Measurements from ENCODE around the gene FAM156B. TPM values are rescaled to one million over a fixed set of nuclear protein-coding genes. Genes with fewer than 3 reads are reported as not detected.
"Not testable (repeated sequence)": the region's sequence is repeated elsewhere in the genome, so short reads cannot be mapped to it uniquely, and the experiment has no call there.

Gene FAM156B
- total RNA-seq, 2 donors from 2014 or later: 12.1 to 12.6 TPM

GRCh38 chrX:52909313-52909969, 12.3 kb downstream of the FAM156B start:
- ATAC-seq; intact Hi-C loops (cut with DNase I); DNase-seq: not testable (repeated sequence)

- ATAC-seq; intact Hi-C loops (cut with DNase I); DNase-seq: not testable (repeated sequence)
Measured at GRCh38 chrX:52913681-52914080, 16.6 kb downstream of the FAM156B start.

- DNase-seq; intact Hi-C loops (cut with DNase I); ATAC-seq: not testable (repeated sequence)
Measured at GRCh38 chrX:52914704-52915103, 17.6 kb downstream of the FAM156B start.

- ATAC-seq (peak in 1 of 2 donors; percentile 8), DNase-seq (no peak)
- intact Hi-C loops (cut with DNase I): no loop called here
Measured at GRCh38 chrX:52923781-52924241, 26.7 kb downstream of the FAM156B start.

- DNase-seq; intact Hi-C loops (cut with DNase I); ATAC-seq: not testable (repeated sequence)
Measured at GRCh38 chrX:52930214-52930613, 33.1 kb downstream of the FAM156B start.

GRCh38 chrX:52933213-52933612, 36.1 kb downstream of the FAM156B start:
- ATAC-seq (no peak), DNase-seq (no peak)
- intact Hi-C loops (cut with DNase I): no loop called here

- ATAC-seq: no peak
- DNase-seq: no peak
Measured at GRCh38 chrX:52933976-52934703, 37.0 kb downstream of the FAM156B start.

GRCh38 chrX:52934704-52935469, 37.8 kb downstream of the FAM156B start:
- peak; percentile 98 to 99 for ATAC-seq
- intact Hi-C loops (cut with DNase I): no loop called here
- peak; percentile 98 for DNase-seq

More at GRCh38 chrX:52933976-52934703, 37.0 kb downstream of the FAM156B start:
- intact Hi-C loops (cut with DNase I): no loop called here

- DNase-seq; intact Hi-C loops (cut with DNase I): not testable (repeated sequence)
- peak; percentile 13 to 33 for ATAC-seq
Measured at GRCh38 chrX:52935470-52935784, 38.3 kb downstream of the FAM156B start.

- DNase-seq; intact Hi-C loops (cut with DNase I); ATAC-seq: not testable (repeated sequence)
Measured at GRCh38 chrX:52940704-52941103, 43.6 kb downstream of the FAM156B start.

- ATAC-seq; DNase-seq; intact Hi-C loops (cut with DNase I): not testable (repeated sequence)
Measured at GRCh38 chrX:52941728-52942127, 44.6 kb downstream of the FAM156B start.

GRCh38 chrX:52945838-52946494, 48.8 kb downstream of the FAM156B start:
- intact Hi-C loops (cut with DNase I); ATAC-seq; DNase-seq: not testable (repeated sequence)

GRCh38 chrX:52947501-52947900, 50.4 kb downstream of the FAM156B start:
- intact Hi-C loops (cut with DNase I); DNase-seq; ATAC-seq: not testable (repeated sequence)

GRCh38 chrX:52948265-52948664, 51.1 kb downstream of the FAM156B start:
- ATAC-seq; intact Hi-C loops (cut with DNase I); DNase-seq: not testable (repeated sequence)

GRCh38 chrX:52949325-52949724, 52.2 kb downstream of the FAM156B start:
- intact Hi-C loops (cut with DNase I); ATAC-seq; DNase-seq: not testable (repeated sequence)

GRCh38 chrX:52949884-52950283, 52.8 kb downstream of the FAM156B start:
- intact Hi-C loops (cut with DNase I); DNase-seq; ATAC-seq: not testable (repeated sequence)
